ENCODE measurements around the gene ELOVL4.

DNA sequence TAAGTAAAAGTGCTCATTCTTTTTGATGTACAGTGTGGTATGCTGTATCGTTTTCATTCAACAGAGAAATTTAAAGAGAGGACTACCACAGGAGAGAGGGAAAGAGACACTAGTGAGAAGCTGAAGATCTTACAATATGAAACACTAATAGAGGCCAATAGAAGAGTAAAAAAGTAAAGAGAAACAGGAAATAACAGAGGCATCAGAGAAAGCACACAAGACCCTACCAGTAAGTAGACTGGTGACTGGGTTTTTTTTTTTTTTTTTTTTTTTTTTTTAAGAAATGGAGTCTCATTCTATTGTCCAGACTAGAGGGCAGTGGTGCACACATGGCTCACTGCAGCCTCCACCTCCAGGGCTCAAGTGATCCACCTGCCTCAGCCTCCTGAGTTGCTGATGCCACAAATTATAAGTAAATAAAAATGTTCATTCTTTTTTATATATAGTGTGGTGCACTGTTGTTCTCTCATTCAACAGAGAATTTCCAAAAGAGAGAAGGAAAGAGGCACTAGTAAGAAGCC is 18.8 kb downstream of the ELOVL4 start:
- TF ChIP-seq, protein P1, sequence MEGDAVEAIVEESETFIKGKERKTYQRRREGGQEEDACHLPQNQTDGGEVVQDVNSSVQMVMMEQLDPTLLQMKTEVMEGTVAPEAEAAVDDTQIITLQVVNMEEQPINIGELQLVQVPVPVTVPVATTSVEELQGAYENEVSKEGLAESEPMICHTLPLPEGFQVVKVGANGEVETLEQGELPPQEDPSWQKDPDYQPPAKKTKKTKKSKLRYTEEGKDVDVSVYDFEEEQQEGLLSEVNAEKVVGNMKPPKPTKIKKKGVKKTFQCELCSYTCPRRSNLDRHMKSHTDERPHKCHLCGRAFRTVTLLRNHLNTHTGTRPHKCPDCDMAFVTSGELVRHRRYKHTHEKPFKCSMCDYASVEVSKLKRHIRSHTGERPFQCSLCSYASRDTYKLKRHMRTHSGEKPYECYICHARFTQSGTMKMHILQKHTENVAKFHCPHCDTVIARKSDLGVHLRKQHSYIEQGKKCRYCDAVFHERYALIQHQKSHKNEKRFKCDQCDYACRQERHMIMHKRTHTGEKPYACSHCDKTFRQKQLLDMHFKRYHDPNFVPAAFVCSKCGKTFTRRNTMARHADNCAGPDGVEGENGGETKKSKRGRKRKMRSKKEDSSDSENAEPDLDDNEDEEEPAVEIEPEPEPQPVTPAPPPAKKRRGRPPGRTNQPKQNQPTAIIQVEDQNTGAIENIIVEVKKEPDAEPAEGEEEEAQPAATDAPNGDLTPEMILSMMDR (IDR thresholded peaks at IDR 0.05; ENCODE audit: insufficient read depth, low read depth, low read length) = no peak
- TF ChIP-seq EZH2 (IDR thresholded peaks at IDR 0.05; ENCODE audit: insufficient read depth, low read length) = no peak
